NCI-H2227 (cell line): ENCODE measurements around the gene ATM.
"Not testable (repeated sequence)": the region's sequence is repeated elsewhere in the genome, so short reads cannot be mapped to it uniquely, and the experiment has no call there.

Experiments
- DNase-seq: peaks from one replicate; lab custom pipeline; 2025; ENCODE audit not compliant: unreplicated experiment; lab: John Stamatoyannopoulos, UW

The ATM gene

GRCh38 chr11:108351468-108351867, 128.6 kb downstream of the ATM start:
- no peak for DNase-seq

- DNase-seq = no peak
Measured at GRCh38 chr11:108364159-108364558, 141.3 kb downstream of the ATM start.

GRCh38 chr11:108368134-108368533, 145.3 kb downstream of the ATM start:
- no peak for DNase-seq

GRCh38 chr11:108369064-108369463, 146.2 kb downstream of the ATM start:
- no peak for DNase-seq

- no peak for DNase-seq
Measured at GRCh38 chr11:108370315-108370714, 147.4 kb downstream of the ATM start.

GRCh38 chr11:108370990-108371389, 148.1 kb downstream of the ATM start:
- DNase-seq = no peak

DNA sequence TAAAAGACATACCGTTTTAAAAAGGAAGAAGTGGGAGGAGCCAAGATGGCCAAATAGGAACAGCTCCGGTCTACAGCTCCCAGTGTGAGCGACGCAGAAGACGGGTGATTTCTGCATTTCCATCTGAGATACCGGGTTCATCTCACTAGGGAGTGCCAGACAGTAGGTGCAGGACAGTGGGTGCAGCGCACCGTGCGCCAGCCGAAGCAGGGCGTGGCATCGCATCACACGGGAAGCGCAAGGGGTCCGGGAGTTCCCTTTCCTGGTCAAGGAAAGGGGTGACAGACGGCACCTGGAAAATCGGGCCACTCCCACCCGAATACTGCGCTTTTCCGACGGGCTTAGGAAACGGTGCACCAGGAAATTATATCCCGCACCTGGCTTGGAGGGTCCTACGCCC, 150.6 kb downstream of the ATM start:
- DNase-seq = not testable (repeated sequence)

- no peak for DNase-seq
Measured at GRCh38 chr11:108388576-108388975, 165.7 kb downstream of the ATM start.

DNA sequence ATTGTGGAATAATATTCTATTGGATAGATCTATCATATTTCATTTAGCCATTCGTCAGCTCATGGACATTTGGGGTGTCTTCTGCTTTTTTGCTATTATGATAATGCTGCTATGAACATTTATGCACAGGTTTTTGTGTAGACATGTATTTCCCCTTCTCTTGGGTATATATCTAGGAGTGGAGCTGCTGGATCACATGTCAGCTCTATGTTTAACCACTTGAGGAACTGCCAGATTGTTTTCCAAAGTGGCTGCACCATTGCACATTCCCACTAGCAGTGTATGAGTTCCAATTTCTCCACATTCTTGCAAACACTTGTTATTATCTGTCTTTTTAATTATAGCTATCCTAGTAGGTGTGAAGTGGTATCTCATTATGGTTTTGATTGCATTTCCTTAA, 169.5 kb downstream of the ATM start:
- no peak for DNase-seq

GRCh38 chr11:108393046-108393445, 170.2 kb downstream of the ATM start:
- DNase-seq = no peak

GRCh38 chr11:108394744-108395284, 171.9 kb downstream of the ATM start:
- no peak for DNase-seq

- not testable (repeated sequence) for DNase-seq
Measured at GRCh38 chr11:108396672-108397071, 173.8 kb downstream of the ATM start.

DNA sequence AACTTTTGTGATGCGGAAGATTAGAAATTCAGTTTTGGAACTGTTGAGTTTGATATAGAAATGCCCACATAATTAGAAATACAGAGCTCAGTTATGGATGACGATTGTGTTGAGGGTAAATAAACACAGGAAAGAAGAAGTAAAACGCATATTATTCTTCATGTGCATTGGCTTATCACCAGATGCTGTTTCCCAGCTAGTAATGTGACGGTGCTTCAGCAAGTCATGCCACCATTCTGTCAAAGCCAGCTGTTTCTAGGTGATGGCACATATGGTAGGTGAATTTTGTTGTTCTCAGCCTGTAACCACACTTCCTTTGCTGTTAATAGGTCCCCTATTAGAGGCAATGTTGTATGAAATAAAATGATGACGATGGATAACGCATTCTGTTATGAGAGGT, 175.6 kb downstream of the ATM start:
- DNase-seq = no peak

- DNase-seq = no peak
Measured at GRCh38 chr11:108402241-108402640, 179.4 kb downstream of the ATM start.

GRCh38 chr11:108403052-108403451, 180.2 kb downstream of the ATM start:
- no peak for DNase-seq

DNA sequence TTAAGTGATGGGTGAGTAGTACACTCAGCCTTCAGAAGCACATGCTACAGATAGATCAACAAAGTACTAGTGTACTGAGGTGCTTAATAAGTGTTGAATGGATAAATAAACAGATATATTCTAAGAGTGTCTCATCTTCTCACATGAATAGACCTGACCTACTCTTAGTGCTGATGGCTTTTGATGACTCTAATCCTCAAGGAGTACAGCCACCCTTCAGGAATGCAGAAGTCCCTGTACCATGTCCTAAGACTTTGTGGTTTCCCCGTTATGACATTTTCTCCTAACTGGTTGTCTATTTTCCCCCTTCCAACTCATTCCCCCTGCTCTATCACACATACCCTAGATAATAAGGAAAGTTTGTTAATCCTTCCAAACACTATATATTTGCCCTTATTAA, 182.8 kb downstream of the ATM start:
- no peak for DNase-seq

GRCh38 chr11:108414958-108415357, 192.1 kb downstream of the ATM start:
- DNase-seq = no peak

DNA sequence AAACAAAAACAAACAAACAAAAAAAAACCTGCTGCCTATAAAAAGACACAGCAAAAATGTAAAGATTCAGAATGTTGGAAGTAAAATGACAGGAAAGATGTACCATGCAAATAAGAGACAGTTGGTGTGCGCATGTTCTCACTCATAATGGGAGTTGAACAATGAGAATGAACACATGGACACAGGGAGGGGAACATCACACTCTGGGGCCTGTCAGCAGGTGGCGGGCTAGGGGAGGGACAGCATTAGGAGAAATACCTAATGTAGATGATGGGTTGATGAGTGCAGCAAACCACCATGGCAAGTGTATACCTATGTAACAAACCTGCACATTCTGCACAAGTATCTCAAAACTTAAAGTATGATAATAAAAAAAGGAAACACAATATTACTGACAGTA, 194.7 kb downstream of the ATM start:
- DNase-seq = not testable (repeated sequence)
